B cell (primary cell): ENCODE results near the gene DNAH10. TPM values are rescaled to one million over a fixed set of nuclear protein-coding genes. Genes with fewer than 3 reads are reported as not detected.

Experiments used
- ATAC-seq: fragments of 200-7000 bp; cut with Tn5 transposase; one replicate; pipeline ENCODE4 v1.10.0; 2021; ENCODE audit warnings: low read depth, mild to moderate bottlenecking, moderate number of reproducible peaks, moderate library complexity
- CTCF ChIA-PET: fragments of 350-600 bp; sonication (Branson Sonifier 250); formaldehyde crosslinking; loops from one replicate; lab custom pipeline; 2021; ENCODE audit warnings: antibody characterized with exemption, inconsistent platforms; lab: Charles Lee
- POLR2A ChIA-PET: fragments of 350-600 bp; sonication (Branson Sonifier 250); formaldehyde crosslinking; loops from one replicate; lab custom pipeline; 2021; ENCODE audit warnings: antibody characterized with exemption; lab: Charles Lee
- DNase-seq: peaks from one replicate; pipeline ENCODE4 v3.0.0; 2013
- H2AFZ ChIP-seq: 2 replicates; pipeline ENCODE4 v1.6.1; 2012; ENCODE audit warnings: mild to moderate bottlenecking, low read depth, low read length; ENCODE audit not compliant: insufficient read depth, poor library complexity, severe bottlenecking
- H3K27ac ChIP-seq, 2 donors: 1 replicate in 1 of 2; 2 replicates in 1 of 2; pipeline ENCODE4 v1.5.1; 2012 to 2013; ENCODE audit warnings: low read length in 2 of 2, mild to moderate bottlenecking in 2 of 2, moderate library complexity in 1 of 2
- H3K27me3 ChIP-seq, 4 experiments: fragments of 200-600 bp in 1 of 4; sonication (generic) in 1 of 4; replicated peaks in 1 of 4; 1 replicate in 2 of 4; 2 replicates in 2 of 4; pipeline versions ENCODE4 v1.6.1 to v1.7.0; 2013 to 2016; ENCODE audit warnings: low read length in 3 of 4, mild to moderate bottlenecking in 2 of 4, mixed read lengths in 1 of 4, moderate library complexity in 1 of 4; ENCODE audit not compliant: insufficient read depth in 4 of 4, control insufficient read depth in 3 of 4; ENCODE audit errors: control extremely low read depth in 1 of 4
- H3K36me3 ChIP-seq, 2 experiments: replicated peaks in 1 of 2; 1 replicate in 1 of 2; 2 replicates in 1 of 2; pipeline versions ENCODE4 v1.6.1 to v1.7.1; 2013; ENCODE audit warnings: low read length in 1 of 2; ENCODE audit not compliant: insufficient read depth in 2 of 2, control insufficient read depth in 1 of 2; ENCODE audit errors: control extremely low read depth in 1 of 2, extremely low read depth in 1 of 2
- H3K4me1 ChIP-seq, 2 donors: fragments of 200-600 bp in 1 of 2; sonication (generic) in 1 of 2; 1 replicate in 1 of 2; 2 replicates in 1 of 2; pipeline versions ENCODE4 v1.5.1 to v1.6.1; 2013 to 2017; ENCODE audit warnings: low read length in 2 of 2; ENCODE audit not compliant: control insufficient read depth in 2 of 2, insufficient read depth in 2 of 2
- H3K4me2 ChIP-seq: replicated peaks from 2 replicates; pipeline ENCODE3; 2012; ENCODE audit warnings: mild to moderate bottlenecking, low read depth, low read length; ENCODE audit not compliant: poor library complexity, severe bottlenecking
- H3K4me3 ChIP-seq, 5 experiments: fragments of 200-600 bp in 1 of 5; sonication (generic) in 1 of 5; 1 replicate in 3 of 5; 2 replicates in 2 of 5; pipeline versions ENCODE4 v1.5.1 to v1.7.0; 2011 to 2016; ENCODE audit warnings: low read length in 4 of 5, mild to moderate bottlenecking in 4 of 5, low read depth in 2 of 5, control low read depth in 1 of 5, moderate library complexity in 1 of 5; ENCODE audit not compliant: insufficient read depth in 1 of 5; ENCODE audit errors: control extremely low read depth in 1 of 5, extremely low read depth in 1 of 5
- H3K79me2 ChIP-seq: fragments of 200-600 bp; sonication (generic); one replicate; pipeline ENCODE4 v1.6.0; 2016; ENCODE audit warnings: low read length; ENCODE audit not compliant: control insufficient read depth, insufficient read depth
- H3K9ac ChIP-seq: fragments of 200-600 bp; sonication (generic); 2 replicates; pipeline ENCODE4 v1.6.1; 2017; ENCODE audit warnings: mild to moderate bottlenecking, low read length, moderate library complexity
- H3K9me3 ChIP-seq, 3 donors: one replicate each; pipeline versions ENCODE4 v1.6.1 to v1.7.1; 2013; ENCODE audit warnings: low read length in 2 of 3; ENCODE audit not compliant: control insufficient read depth in 2 of 3, insufficient read depth in 1 of 3; ENCODE audit errors: control extremely low read depth in 1 of 3
- H4K20me1 ChIP-seq: 2 replicates; pipeline ENCODE4 v1.6.0; 2012; ENCODE audit warnings: mild to moderate bottlenecking, low read length; ENCODE audit not compliant: insufficient read depth, control insufficient read depth, poor library complexity, severe bottlenecking
- H3K27ac Mint-ChIP-seq: one replicate; pipeline ENCODE4 v1.8.0; 2021; ENCODE audit warnings: mixed read lengths
- H3K27me3 Mint-ChIP-seq: one replicate; pipeline ENCODE4 v1.8.0; 2021; ENCODE audit warnings: mixed read lengths
- H3K4me1 Mint-ChIP-seq: one replicate; pipeline ENCODE4 v1.8.0; 2021; ENCODE audit warnings: mixed read lengths
- H3K4me3 Mint-ChIP-seq: one replicate; pipeline ENCODE4 v1.8.0; 2021; ENCODE audit warnings: mixed read lengths
- H3K9me3 Mint-ChIP-seq: one replicate; pipeline ENCODE4 v1.8.0; 2022; ENCODE audit warnings: mixed read lengths; ENCODE audit not compliant: insufficient read depth
- EZH2 ChIP-seq: IDR thresholded peaks from 2 replicates; pipeline ENCODE4 v1.6.1; 2012; ENCODE audit warnings: borderline replicate concordance, low read depth, mild to moderate bottlenecking, moderate library complexity, low read length; ENCODE audit not compliant: insufficient read depth, poor library complexity, severe bottlenecking
- WGBS: methylation state at CpG from one replicate; pipeline ENCODE4 v1.1.5; 2013; ENCODE audit warnings: missing lambda C conversion rate; ENCODE audit not compliant: insufficient coverage; 5-methylcytosine and 5-hydroxymethylcytosine counted together
- intact Hi-C: fragments of 100-400 bp; cut with micrococcal nuclease; formaldehyde crosslinking; loops from one replicate; pipeline ENCODE4 v1.10.0; 2022
- polyA plus RNA-seq: library from polyadenylated mRNA; depleted of rRNA; stranded (reverse); fragments of >200 nt; gene quantifications from 2 replicates; pipeline ENCODE4 v1.2.3, GENCODE V29; 2012
- total RNA-seq, 2 donors: library from RNA; stranded (reverse); fragments of 120-200 nt in 1 of 2; gene quantifications; 1 replicate in 1 of 2; 2 replicates in 1 of 2; pipeline versions ENCODE4 v1.2.3 to v1.2.4, GENCODE V29; 2013 to 2022
- TF ChIP-seq, protein P1 (sequence below): fragments of 200-600 bp; IDR thresholded peaks from one replicate; pipeline ENCODE4 v1.8.0; 2022; ENCODE audit warnings: antibody characterized with exemption, mild to moderate bottlenecking

Gene DNAH10
- total and polyA plus RNA-seq, 2 donors (not counting 1 experiment from before 2014, with no cell fraction given) = 0.24 to 0.99 TPM

GRCh38 chr12:123749355-123749754 lies 12.7 kb upstream of the DNAH10 start:
- Histone ChIP-seq H3K4me2 (no peak overlapping the region), H3K27me3 (no peaks in the 10 kb centered on the region), H3K9ac (no peak overlapping the region), H4K20me1 (no peaks in the 10 kb centered on the region), H3K27ac (no peak overlapping the region), H3K36me3 (peaks cover 5 to 63% of the 10 kb centered on the region in 2 experiments), H2AFZ (no peak overlapping the region), H3K79me2 (no peaks in the 10 kb centered on the region), H3K9me3 (no peaks in the 10 kb centered on the region), H3K4me3 (no peak overlapping the region), H3K4me1 (no peaks in the 10 kb centered on the region)
- ATAC-seq = no peak
- no peaks in the 10 kb centered on the region for H3K9me3 Mint-ChIP-seq
- ChIA-PET POLR2A (no interaction called here), CTCF (no interaction called here)
- intact Hi-C loops = no loop called here
- no peak overlapping the region for H3K27ac Mint-ChIP-seq
- TF ChIP-seq EZH2 = no peak
- TF ChIP-seq, protein P1, sequence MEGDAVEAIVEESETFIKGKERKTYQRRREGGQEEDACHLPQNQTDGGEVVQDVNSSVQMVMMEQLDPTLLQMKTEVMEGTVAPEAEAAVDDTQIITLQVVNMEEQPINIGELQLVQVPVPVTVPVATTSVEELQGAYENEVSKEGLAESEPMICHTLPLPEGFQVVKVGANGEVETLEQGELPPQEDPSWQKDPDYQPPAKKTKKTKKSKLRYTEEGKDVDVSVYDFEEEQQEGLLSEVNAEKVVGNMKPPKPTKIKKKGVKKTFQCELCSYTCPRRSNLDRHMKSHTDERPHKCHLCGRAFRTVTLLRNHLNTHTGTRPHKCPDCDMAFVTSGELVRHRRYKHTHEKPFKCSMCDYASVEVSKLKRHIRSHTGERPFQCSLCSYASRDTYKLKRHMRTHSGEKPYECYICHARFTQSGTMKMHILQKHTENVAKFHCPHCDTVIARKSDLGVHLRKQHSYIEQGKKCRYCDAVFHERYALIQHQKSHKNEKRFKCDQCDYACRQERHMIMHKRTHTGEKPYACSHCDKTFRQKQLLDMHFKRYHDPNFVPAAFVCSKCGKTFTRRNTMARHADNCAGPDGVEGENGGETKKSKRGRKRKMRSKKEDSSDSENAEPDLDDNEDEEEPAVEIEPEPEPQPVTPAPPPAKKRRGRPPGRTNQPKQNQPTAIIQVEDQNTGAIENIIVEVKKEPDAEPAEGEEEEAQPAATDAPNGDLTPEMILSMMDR = no peak
- no peak for DNase-seq
- no peak overlapping the region for H3K4me3 Mint-ChIP-seq
- H3K4me1 Mint-ChIP-seq = peaks cover 5% of the 10 kb centered on the region
- no peaks in the 10 kb centered on the region for H3K27me3 Mint-ChIP-seq
- 98% methylated on average over 9 of the region's 10 CpGs for WGBS

DNA sequence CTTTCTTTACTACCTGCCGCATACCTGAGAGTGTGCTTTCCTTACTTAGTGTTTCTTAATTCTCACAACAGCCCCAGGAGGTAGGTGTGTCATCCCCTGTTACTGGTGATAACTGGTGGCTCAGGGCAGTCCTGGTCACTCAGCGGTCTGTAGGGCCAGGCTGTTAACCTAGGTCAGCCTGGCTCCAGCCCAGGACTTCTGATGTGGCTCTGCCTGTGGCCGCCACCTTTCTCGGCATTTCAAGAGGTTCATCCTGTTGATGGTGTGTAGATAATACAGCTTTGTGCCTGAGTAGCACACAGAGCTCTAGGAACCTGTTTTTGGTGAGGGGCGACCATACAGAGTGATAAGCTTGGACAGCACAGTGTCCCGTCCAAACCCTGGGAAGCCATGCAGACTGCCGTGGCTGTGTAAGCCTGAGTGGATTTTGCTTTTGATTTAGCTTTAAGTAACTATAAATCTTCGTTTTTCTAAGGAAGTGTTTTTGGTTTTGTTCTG lies 11.9 kb upstream of the DNAH10 start:
- no peaks in the 10 kb centered on the region for H3K9me3 Mint-ChIP-seq
- Histone ChIP-seq H3K4me1 (no peaks in the 10 kb centered on the region), H3K79me2 (no peaks in the 10 kb centered on the region), H4K20me1 (no peaks in the 10 kb centered on the region), H2AFZ (no peak overlapping the region), H3K27ac (no peak overlapping the region), H3K9me3 (no peaks in the 10 kb centered on the region), H3K36me3 (peaks cover 2 to 62% of the 10 kb centered on the region in 2 experiments), H3K27me3 (no peaks in the 10 kb centered on the region), H3K4me3 (no peak overlapping the region), H3K4me2 (no peak overlapping the region), H3K9ac (no peak overlapping the region)
- H3K27ac Mint-ChIP-seq = no peak overlapping the region
- peaks cover 5% of the 10 kb centered on the region for H3K4me1 Mint-ChIP-seq
- DNase-seq = no peak
- intact Hi-C loops = no loop called here
- WGBS = 100% methylated on average over 5 of the region's 8 CpGs
- ATAC-seq = no peak
- TF ChIP-seq EZH2 = no peak
- TF ChIP-seq, protein P1 = no peak
- CTCF ChIA-PET = no interaction called here
- no peaks in the 10 kb centered on the region for H3K27me3 Mint-ChIP-seq
- POLR2A ChIA-PET = no interaction called here
- H3K4me3 Mint-ChIP-seq = no peak overlapping the region
